ENCODE measurements around the gene BMPR1B. TPM values are rescaled to one million over a fixed set of nuclear protein-coding genes. Genes with fewer than 3 reads are reported as not detected.

BMPR1B gene
- total and polyA plus RNA-seq, 2 of the 4 experiments (the other 2 are of a cell fraction): 0.24 to 0.90 TPM

DNA sequence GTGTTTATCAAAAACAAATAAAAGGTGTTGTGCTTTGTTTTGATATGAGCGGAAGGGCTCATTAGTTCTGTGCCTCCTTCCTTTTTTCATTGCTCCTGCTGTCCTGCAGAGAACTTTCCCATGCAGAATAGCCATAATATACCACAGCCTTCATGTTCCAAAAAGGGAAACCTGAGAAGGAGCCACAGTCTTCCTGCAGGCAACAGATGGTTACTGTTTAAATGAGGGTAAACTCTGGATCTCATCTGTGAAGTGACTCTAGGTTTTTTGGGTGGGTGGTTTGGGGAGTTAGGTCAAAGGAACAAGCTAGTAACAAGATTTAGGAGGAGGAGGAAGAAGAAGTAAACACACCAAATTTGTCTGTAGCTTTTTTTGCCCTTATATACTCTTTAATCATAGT is 131.8 kb downstream of the BMPR1B start:
- ChIA-PET CTCF (interaction anchor here (0.9 to 1.0 kb wide), 2 partner anchors 11 to 19 kb away, joined by 3 read pairs; no protein-coding TSS in a partner anchor), POLR2A (ENCODE audit: unreplicated experiment) (no interaction called here)
- Histone ChIP-seq H3K9ac (ENCODE audit: low read depth, low read length) (no peak overlapping the region), H3K27me3 (ENCODE audit: control insufficient read depth, insufficient read depth, low read length) (no peaks in the 10 kb centered on the region), H3K23ac (ENCODE audit: low read depth, low read length) (0 out of 2 replicates have a peak overlapping the region, but pooled peaks have one; percentile 32), H3K14ac (replicated peaks; ENCODE audit: low read depth, low read length) (no peak overlapping the region; the same call in 1 of the 2 replicates), H2BK5ac (ENCODE audit: low read depth, low read length, poor library complexity, severe bottlenecking) (peak overlapping the region; percentile 56), H2BK15ac (ENCODE audit: low read depth, low read length) (no peak overlapping the region), H3K56ac (ENCODE audit: extremely low read depth, insufficient read depth, low read length) (no peak overlapping the region), H3K4me3 (ENCODE audit: insufficient read depth, low read depth, low read length) (no peak overlapping the region), H3K36me3 (ENCODE audit: control insufficient read depth, insufficient read depth, low read length) (no peaks in the 10 kb centered on the region), H3K9me1 (ENCODE audit: insufficient read depth, low read length) (peaks cover 3% of the 10 kb centered on the region; the same call in 1 of the 2 replicates), H3K18ac (ENCODE audit: low read depth, low read length) (peak overlapping the region; percentile 42; the same call in 1 of the 2 replicates), H3K27ac (ENCODE audit: insufficient read depth, low read length) (no peak overlapping the region; the same call in 1 of the 2 replicates), H3K9me3 (ENCODE audit: control insufficient read depth, insufficient read depth, low read length) (peaks cover 3% of the 10 kb centered on the region), H2BK120ac (ENCODE audit: low read depth, low read length) (peak overlapping the region; percentile 46; the same call in 1 of the 2 replicates), H4K91ac (ENCODE audit: insufficient read depth, low read depth, low read length) (0 out of 2 replicates have a peak overlapping the region, but pooled peaks have one; percentile 6), H3K4me2 (ENCODE audit: low read depth, low read length) (peak overlapping the region; percentile 64), H4K8ac (ENCODE audit: low read depth in 2 of 2, low read length in 2 of 2) (no peak overlapping the region), H4K20me1 (ENCODE audit: insufficient read depth, low read length) (no peaks in the 10 kb centered on the region), H2AFZ (replicated peaks; ENCODE audit: low read length, poor library complexity) (no peak overlapping the region), H3K4me1 (ENCODE audit: control insufficient read depth, insufficient read depth, low read length) (peaks cover 2% of the 10 kb centered on the region), H4K5ac (ENCODE audit: low read depth, low read length) (no peak overlapping the region), H3K79me1 (ENCODE audit: low read depth in 1 of 2, low read length in 2 of 2) (no peaks in the 10 kb centered on the region), H2AK5ac (ENCODE audit: low read depth, low read length) (no peak overlapping the region), H3K4ac (ENCODE audit: low read depth, low read length) (0 out of 2 replicates have a peak overlapping the region, but pooled peaks have one; percentile 40), H2AK9ac (replicated peaks; ENCODE audit: low read depth, low read length, poor library complexity) (no peak overlapping the region), H2BK20ac (ENCODE audit: low read depth, low read length) (no peak overlapping the region)
- no peak for TF ChIP-seq POLR2A (IDR thresholded peaks at IDR 0.05; ENCODE audit: low read depth, low read length)
- TF ChIP-seq MAFK (IDR thresholded peaks at IDR 0.05; ENCODE audit: low read depth, low read length): no peak
- TF ChIP-seq, protein P1, sequence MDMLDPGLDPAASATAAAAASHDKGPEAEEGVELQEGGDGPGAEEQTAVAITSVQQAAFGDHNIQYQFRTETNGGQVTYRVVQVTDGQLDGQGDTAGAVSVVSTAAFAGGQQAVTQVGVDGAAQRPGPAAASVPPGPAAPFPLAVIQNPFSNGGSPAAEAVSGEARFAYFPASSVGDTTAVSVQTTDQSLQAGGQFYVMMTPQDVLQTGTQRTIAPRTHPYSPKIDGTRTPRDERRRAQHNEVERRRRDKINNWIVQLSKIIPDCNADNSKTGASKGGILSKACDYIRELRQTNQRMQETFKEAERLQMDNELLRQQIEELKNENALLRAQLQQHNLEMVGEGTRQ (IDR thresholded peaks at IDR 0.05; ENCODE audit: low read depth, low read length): no peak
- TF ChIP-seq, protein P2, sequence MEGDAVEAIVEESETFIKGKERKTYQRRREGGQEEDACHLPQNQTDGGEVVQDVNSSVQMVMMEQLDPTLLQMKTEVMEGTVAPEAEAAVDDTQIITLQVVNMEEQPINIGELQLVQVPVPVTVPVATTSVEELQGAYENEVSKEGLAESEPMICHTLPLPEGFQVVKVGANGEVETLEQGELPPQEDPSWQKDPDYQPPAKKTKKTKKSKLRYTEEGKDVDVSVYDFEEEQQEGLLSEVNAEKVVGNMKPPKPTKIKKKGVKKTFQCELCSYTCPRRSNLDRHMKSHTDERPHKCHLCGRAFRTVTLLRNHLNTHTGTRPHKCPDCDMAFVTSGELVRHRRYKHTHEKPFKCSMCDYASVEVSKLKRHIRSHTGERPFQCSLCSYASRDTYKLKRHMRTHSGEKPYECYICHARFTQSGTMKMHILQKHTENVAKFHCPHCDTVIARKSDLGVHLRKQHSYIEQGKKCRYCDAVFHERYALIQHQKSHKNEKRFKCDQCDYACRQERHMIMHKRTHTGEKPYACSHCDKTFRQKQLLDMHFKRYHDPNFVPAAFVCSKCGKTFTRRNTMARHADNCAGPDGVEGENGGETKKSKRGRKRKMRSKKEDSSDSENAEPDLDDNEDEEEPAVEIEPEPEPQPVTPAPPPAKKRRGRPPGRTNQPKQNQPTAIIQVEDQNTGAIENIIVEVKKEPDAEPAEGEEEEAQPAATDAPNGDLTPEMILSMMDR (conservative IDR thresholded peaks at IDR 0.05; ENCODE audit: low read depth, low read length): no peak
- no peak for TF ChIP-seq CHD1 (IDR thresholded peaks at IDR 0.05; ENCODE audit: low read depth, low read length)
- TF ChIP-seq RCOR1 (IDR thresholded peaks at IDR 0.05; ENCODE audit: insufficient replicate concordance, low read length): no peak
- no peak for TF ChIP-seq BHLHE40 (IDR thresholded peaks at IDR 0.05; ENCODE audit: low read depth, low read length)
- TF ChIP-seq RAD21 (IDR thresholded peaks at IDR 0.05; ENCODE audit: low read length): no peak
- TF ChIP-seq CEBPB (IDR thresholded peaks at IDR 0.05; ENCODE audit: low read depth, low read length): no peak
- TF ChIP-seq SMC3 (IDR thresholded peaks at IDR 0.05; ENCODE audit: low read depth, low read length): no peak
- TF ChIP-seq MXI1 (IDR thresholded peaks at IDR 0.05; ENCODE audit: borderline replicate concordance, low read depth, low read length): no peak
- TF ChIP-seq MAZ (IDR thresholded peaks at IDR 0.05; ENCODE audit: borderline replicate concordance, low read depth, low read length): no peak
- TF ChIP-seq FOS (IDR thresholded peaks at IDR 0.05; ENCODE audit: low read depth, low read length): no peak
- TF ChIP-seq NFE2L2 (IDR thresholded peaks at IDR 0.05; ENCODE audit: low read depth, low read length): no peak
- no peak for TF ChIP-seq RFX5 (IDR thresholded peaks at IDR 0.05; ENCODE audit: low read depth, low read length)
- TF ChIP-seq, protein P3, sequence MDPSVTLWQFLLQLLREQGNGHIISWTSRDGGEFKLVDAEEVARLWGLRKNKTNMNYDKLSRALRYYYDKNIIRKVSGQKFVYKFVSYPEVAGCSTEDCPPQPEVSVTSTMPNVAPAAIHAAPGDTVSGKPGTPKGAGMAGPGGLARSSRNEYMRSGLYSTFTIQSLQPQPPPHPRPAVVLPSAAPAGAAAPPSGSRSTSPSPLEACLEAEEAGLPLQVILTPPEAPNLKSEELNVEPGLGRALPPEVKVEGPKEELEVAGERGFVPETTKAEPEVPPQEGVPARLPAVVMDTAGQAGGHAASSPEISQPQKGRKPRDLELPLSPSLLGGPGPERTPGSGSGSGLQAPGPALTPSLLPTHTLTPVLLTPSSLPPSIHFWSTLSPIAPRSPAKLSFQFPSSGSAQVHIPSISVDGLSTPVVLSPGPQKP (IDR thresholded peaks at IDR 0.05; ENCODE audit: borderline replicate concordance, low read depth, low read length): no peak
- DNase-seq (no peak), ATAC-seq (ENCODE audit: low read depth) (peak; percentile 54)
- in situ Hi-C loops (cut with MboI; ENCODE audit: low sequenced_read_pairs) (no loop called here), intact Hi-C loops (cut with micrococcal nuclease) (no loop called here), dilution Hi-C loops (cut with HindIII; ENCODE audit: low sequenced_read_pairs, unreplicated experiment) (no loop called here)
- BruUV-seq (replicated peaks): no TSS peak
- no CpG with 5 or more reads among the region's 1 CpG for WGBS, 2 experiments (ENCODE audit: extremely low coverage in 2 of 2, insufficient read length in 1 of 2)

All from IMR-90 (cell line).